MM.1S (cell line): ENCODE results near the gene MVK.

Experiments
- DNase-seq: peaks from one replicate; pipeline ENCODE4 v3.0.0-alpha.2; 2015
- H2AFZ ChIP-seq: fragments of 300-600 bp; sonication (generic); 2 replicates; pipeline ENCODE4 v1.6.0; 2016; ENCODE audit warnings: antibody characterized with exemption, low read length
- H3F3A ChIP-seq: fragments of 300-600 bp; sonication (generic); 2 replicates; pipeline ENCODE4 v1.6.1; 2016; ENCODE audit warnings: mild to moderate bottlenecking, antibody characterized with exemption, low read length, moderate library complexity, mixed read lengths; ENCODE audit not compliant: insufficient read depth
- H3K27ac ChIP-seq: fragments of 300-600 bp; sonication (generic); 2 replicates; pipeline ENCODE4 v1.5.1; 2016; ENCODE audit warnings: mild to moderate bottlenecking, low read length
- H3K27me3 ChIP-seq: fragments of 300-600 bp; sonication (generic); replicated peaks from 2 replicates; pipeline ENCODE4 v1.6.0; 2016; ENCODE audit warnings: low read length; ENCODE audit not compliant: insufficient read depth
- H3K36me3 ChIP-seq: fragments of 300-600 bp; sonication (generic); replicated peaks from 2 replicates; pipeline ENCODE4 v1.6.1; 2016; ENCODE audit warnings: mild to moderate bottlenecking, low read length, mixed read lengths; ENCODE audit not compliant: insufficient read depth
- H3K4me1 ChIP-seq: fragments of 300-600 bp; sonication (generic); 2 replicates; pipeline ENCODE4 v1.6.1; 2016; ENCODE audit warnings: low read length, mixed read lengths
- H3K4me2 ChIP-seq: fragments of 300-600 bp; sonication (generic); 2 replicates; pipeline ENCODE4 v1.6.0; 2016; ENCODE audit warnings: low read depth, low read length
- H3K4me3 ChIP-seq: fragments of 300-600 bp; sonication (generic); 2 replicates; pipeline ENCODE4 v1.5.1; 2016; ENCODE audit warnings: low read length, mixed read lengths
- H3K79me2 ChIP-seq: fragments of 300-600 bp; sonication (generic); 2 replicates; pipeline ENCODE4 v1.6.1; 2016; ENCODE audit warnings: mixed run types, low read length, mixed read lengths
- H3K9ac ChIP-seq: fragments of 300-600 bp; sonication (generic); 2 replicates; pipeline ENCODE4 v1.6.1; 2016; ENCODE audit warnings: low read length, mixed read lengths
- H3K9me2 ChIP-seq: fragments of 300-600 bp; sonication (generic); replicated peaks from 2 replicates; pipeline ENCODE4 v1.6.1; 2016; ENCODE audit warnings: mild to moderate bottlenecking, low read length, mixed read lengths; ENCODE audit not compliant: insufficient read depth
- H3K9me3 ChIP-seq: fragments of 300-600 bp; sonication (generic); replicated peaks from 2 replicates; pipeline ENCODE4 v1.6.1; 2016; ENCODE audit warnings: mild to moderate bottlenecking, low read length, mixed read lengths; ENCODE audit not compliant: insufficient read depth
- H4K20me1 ChIP-seq: fragments of 300-600 bp; sonication (generic); 2 replicates; pipeline ENCODE4 v1.6.1; 2016; ENCODE audit warnings: mild to moderate bottlenecking, low read length, moderate library complexity, mixed read lengths; ENCODE audit not compliant: insufficient read depth
- EZH2 ChIP-seq: fragments of 300-600 bp; sonication (generic); optimal IDR thresholded peaks from 2 replicates; pipeline ENCODE3; 2017; ENCODE audit warnings: low read depth, mild to moderate bottlenecking, antibody characterized with exemption, low read length, mixed read lengths
- EZH2phosphoT487 ChIP-seq: fragments of 300-600 bp; sonication (generic); IDR thresholded peaks from 2 replicates; pipeline ENCODE4 v1.6.1; 2018; ENCODE audit warnings: antibody characterized with exemption, low read length
- TF ChIP-seq, protein P1 (sequence below): fragments of 300-600 bp; sonication (generic); IDR thresholded peaks from 2 replicates; pipeline ENCODE4 v1.5.1; 2016; ENCODE audit warnings: antibody characterized with exemption, low read length, mixed read lengths

The MVK gene

GRCh38 chr12:109548258-109548657, 25.3 kb upstream of the MVK start:
- H3K4me3 ChIP-seq: no peak overlapping the region
- H2AFZ ChIP-seq: no peak overlapping the region
- H3K27ac ChIP-seq: no peak overlapping the region
- DNase-seq: no peak
- no peaks in the 10 kb centered on the region for H3K79me2 ChIP-seq
- TF ChIP-seq, protein P1, sequence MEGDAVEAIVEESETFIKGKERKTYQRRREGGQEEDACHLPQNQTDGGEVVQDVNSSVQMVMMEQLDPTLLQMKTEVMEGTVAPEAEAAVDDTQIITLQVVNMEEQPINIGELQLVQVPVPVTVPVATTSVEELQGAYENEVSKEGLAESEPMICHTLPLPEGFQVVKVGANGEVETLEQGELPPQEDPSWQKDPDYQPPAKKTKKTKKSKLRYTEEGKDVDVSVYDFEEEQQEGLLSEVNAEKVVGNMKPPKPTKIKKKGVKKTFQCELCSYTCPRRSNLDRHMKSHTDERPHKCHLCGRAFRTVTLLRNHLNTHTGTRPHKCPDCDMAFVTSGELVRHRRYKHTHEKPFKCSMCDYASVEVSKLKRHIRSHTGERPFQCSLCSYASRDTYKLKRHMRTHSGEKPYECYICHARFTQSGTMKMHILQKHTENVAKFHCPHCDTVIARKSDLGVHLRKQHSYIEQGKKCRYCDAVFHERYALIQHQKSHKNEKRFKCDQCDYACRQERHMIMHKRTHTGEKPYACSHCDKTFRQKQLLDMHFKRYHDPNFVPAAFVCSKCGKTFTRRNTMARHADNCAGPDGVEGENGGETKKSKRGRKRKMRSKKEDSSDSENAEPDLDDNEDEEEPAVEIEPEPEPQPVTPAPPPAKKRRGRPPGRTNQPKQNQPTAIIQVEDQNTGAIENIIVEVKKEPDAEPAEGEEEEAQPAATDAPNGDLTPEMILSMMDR: no peak
- TF ChIP-seq EZH2: no peak
- TF ChIP-seq EZH2phosphoT487: no peak
- H4K20me1 ChIP-seq: no peaks in the 10 kb centered on the region
- no peaks in the 10 kb centered on the region for H3K9me3 ChIP-seq
- H3K4me1 ChIP-seq: no peaks in the 10 kb centered on the region
- no peak overlapping the region for H3K4me2 ChIP-seq
- no peaks in the 10 kb centered on the region for H3F3A ChIP-seq
- no peaks in the 10 kb centered on the region for H3K27me3 ChIP-seq
- H3K9me2 ChIP-seq: no peaks in the 10 kb centered on the region
- no peak overlapping the region for H3K9ac ChIP-seq
- H3K36me3 ChIP-seq: no peaks in the 10 kb centered on the region

- no peak for TF ChIP-seq EZH2
- TF ChIP-seq EZH2phosphoT487: no peak
- TF ChIP-seq, protein P1: no peak
- no peak overlapping the region for H2AFZ ChIP-seq
- H3F3A ChIP-seq: no peaks in the 10 kb centered on the region
- no peaks in the 10 kb centered on the region for H3K36me3 ChIP-seq
- H4K20me1 ChIP-seq: no peaks in the 10 kb centered on the region
- DNase-seq: no peak
- H3K9me3 ChIP-seq: no peaks in the 10 kb centered on the region
- no peaks in the 10 kb centered on the region for H3K4me1 ChIP-seq
- H3K9ac ChIP-seq: no peak overlapping the region
- H3K27ac ChIP-seq: no peak overlapping the region
- no peaks in the 10 kb centered on the region for H3K27me3 ChIP-seq
- H3K4me3 ChIP-seq: no peak overlapping the region
- H3K4me2 ChIP-seq: no peak overlapping the region
- H3K9me2 ChIP-seq: no peaks in the 10 kb centered on the region
- H3K79me2 ChIP-seq: no peaks in the 10 kb centered on the region
Observed at GRCh38 chr12:109549613-109550270, 23.9 kb upstream of the MVK start.

DNA sequence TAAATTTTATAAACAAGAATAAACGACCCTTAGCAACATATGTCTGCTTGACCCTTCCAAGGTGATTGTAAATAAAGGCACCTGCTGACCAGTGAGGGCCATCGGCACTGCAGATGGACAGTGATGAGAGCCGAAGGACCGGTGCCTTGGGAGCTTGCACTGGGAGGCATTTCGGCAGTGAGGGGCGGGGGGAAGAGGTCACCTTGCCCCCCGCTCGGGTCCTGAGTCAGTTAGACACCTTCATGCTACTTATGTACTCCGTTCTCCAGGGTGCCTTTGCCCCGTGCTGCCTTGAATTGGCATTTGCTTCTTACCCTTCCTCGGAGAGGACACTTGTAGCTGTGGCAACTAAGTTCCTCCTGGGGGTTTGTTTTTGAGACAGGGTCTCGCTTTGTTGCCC, 23.3 kb upstream of the MVK start:
- H3K4me1 ChIP-seq: no peaks in the 10 kb centered on the region
- no peak overlapping the region for H3K9ac ChIP-seq
- H3K9me3 ChIP-seq: no peaks in the 10 kb centered on the region
- H4K20me1 ChIP-seq: no peaks in the 10 kb centered on the region
- no peak overlapping the region for H3K4me2 ChIP-seq
- no peak overlapping the region for H3K4me3 ChIP-seq
- TF ChIP-seq EZH2phosphoT487: no peak
- TF ChIP-seq EZH2: no peak
- TF ChIP-seq, protein P1: no peak
- no peaks in the 10 kb centered on the region for H3K36me3 ChIP-seq
- H3F3A ChIP-seq: no peaks in the 10 kb centered on the region
- no peak for DNase-seq
- H2AFZ ChIP-seq: no peak overlapping the region
- H3K27ac ChIP-seq: no peak overlapping the region
- no peaks in the 10 kb centered on the region for H3K27me3 ChIP-seq
- no peaks in the 10 kb centered on the region for H3K79me2 ChIP-seq
- H3K9me2 ChIP-seq: no peaks in the 10 kb centered on the region
